CD4-positive, alpha-beta memory T cell (primary cell): ENCODE measurements around the gene TMEM240. TPM values are rescaled to one million over a fixed set of nuclear protein-coding genes. Genes with fewer than 3 reads are reported as not detected.
"Not testable (repeated sequence)": the region's sequence is repeated elsewhere in the genome, so short reads cannot be mapped to it uniquely, and the experiment has no call there.

Experiments used
- CTCF ChIA-PET: fragments of 350-600 bp; sonication (Branson Sonifier 250); formaldehyde crosslinking; loops from one replicate; lab custom pipeline; 2021; ENCODE audit warnings: inconsistent platforms; ENCODE audit not compliant: partially characterized antibody; lab: Charles Lee
- POLR2A ChIA-PET: fragments of 350-600 bp; sonication (Branson Sonifier 250); formaldehyde crosslinking; loops from one replicate; lab custom pipeline; 2021; ENCODE audit not compliant: partially characterized antibody; lab: Charles Lee
- DNase-seq, 5 donors: peaks; one replicate each; pipeline versions ENCODE4 v3.0.0 to v3.0.0-alpha.2; 2020 to 2022; ENCODE audit warnings: mixed read lengths in 1 of 5
- H3K27ac ChIP-seq: one replicate; pipeline ENCODE4 v1.7.0; 2013; ENCODE audit warnings: low read depth, low read length
- H3K27me3 ChIP-seq: 2 replicates; pipeline ENCODE4 v1.7.0; 2013; ENCODE audit warnings: mild to moderate bottlenecking, low read length, moderate library complexity; ENCODE audit not compliant: insufficient read depth
- H3K36me3 ChIP-seq: 2 replicates; pipeline ENCODE4 v1.7.0; 2013; ENCODE audit warnings: mild to moderate bottlenecking, low read length, moderate library complexity; ENCODE audit not compliant: insufficient read depth
- H3K4me1 ChIP-seq: 2 replicates; pipeline ENCODE4 v1.7.0; 2013; ENCODE audit warnings: mild to moderate bottlenecking, low read length, moderate library complexity; ENCODE audit not compliant: insufficient read depth
- H3K4me3 ChIP-seq, 2 donors: one replicate each; pipeline ENCODE4 v1.7.0; 2013; ENCODE audit warnings: low read length in 2 of 2, mild to moderate bottlenecking in 1 of 2
- H3K9me3 ChIP-seq, 2 donors: one replicate each; pipeline ENCODE4 v1.7.0; 2013; ENCODE audit warnings: low read length in 2 of 2, control low read depth in 1 of 2; ENCODE audit not compliant: control insufficient read depth in 1 of 2
- H3K27ac Mint-ChIP-seq, 7 donors: one replicate each; pipeline ENCODE4 v1.8.0; 2020 to 2021; ENCODE audit warnings: mixed read lengths in 7 of 7, mild to moderate bottlenecking in 6 of 7, inconsistent platforms in 3 of 7, moderate library complexity in 3 of 7
- H3K27me3 Mint-ChIP-seq, 2 donors: one replicate each; pipeline ENCODE4 v1.8.0; 2020 to 2021; ENCODE audit warnings: mixed read lengths in 2 of 2
- H3K36me3 Mint-ChIP-seq, 2 donors: one replicate each; pipeline ENCODE4 v1.8.0; 2020 to 2021; ENCODE audit warnings: mixed read lengths in 2 of 2, inconsistent platforms in 1 of 2, mild to moderate bottlenecking in 1 of 2
- H3K4me1 Mint-ChIP-seq, 4 donors: one replicate each; pipeline ENCODE4 v1.8.0; 2020 to 2021; ENCODE audit warnings: mixed read lengths in 4 of 4, mild to moderate bottlenecking in 1 of 4
- H3K4me3 Mint-ChIP-seq, 8 donors: one replicate each; pipeline ENCODE4 v1.8.0; 2020 to 2021; ENCODE audit warnings: mixed read lengths in 8 of 8, mild to moderate bottlenecking in 7 of 8, moderate library complexity in 6 of 8, inconsistent platforms in 3 of 8
- H3K9me3 Mint-ChIP-seq, 8 donors: one replicate each; pipeline ENCODE4 v1.8.0; 2020 to 2021; ENCODE audit warnings: mixed read lengths in 8 of 8, mild to moderate bottlenecking in 5 of 8, inconsistent platforms in 3 of 8, moderate library complexity in 1 of 8
- intact Hi-C: fragments of 100-400 bp; cut with micrococcal nuclease; formaldehyde crosslinking; loops from one replicate; pipeline ENCODE4 v1.15.1; 2023
- polyA plus RNA-seq, 2 donors: library from polyadenylated mRNA; unstranded; fragments of 300-500 nt; fragmentation: Illumina TruSeq; gene quantifications; one replicate each; pipeline ENCODE4 v1.2.3, GENCODE V29; 2021
- total RNA-seq, 2 experiments: library from RNA; stranded (reverse); gene quantifications; one replicate each; pipeline ENCODE4 v1.2.3, GENCODE V29; 2021

The TMEM240 gene
- total and polyA plus RNA-seq, 4 experiments from 2014 or later = 1.8 to 2.8 TPM; not detected in 2

GRCh38 chr1:1505801-1506200 lies 34.6 kb downstream of the TMEM240 start:
- Mint-ChIP-seq H3K4me3 (peak overlapping the region; percentile 48 to 92 (median 85)), H3K27ac (peak overlapping the region in 6 of 7 donors; percentile 68 to 95 (median 84)), H3K4me1 (peaks cover 7 to 16% (median 12%) of the 10 kb centered on the region in 4 donors)
- H3K36me3 ChIP-seq, intact Hi-C loops, H3K27me3 ChIP-seq, H3K9me3 Mint-ChIP-seq, H3K36me3 Mint-ChIP-seq, H3K4me3 ChIP-seq, DNase-seq, H3K27me3 Mint-ChIP-seq, H3K9me3 ChIP-seq, CTCF ChIA-PET, H3K27ac ChIP-seq, H3K4me1 ChIP-seq: not testable (repeated sequence)
- POLR2A ChIA-PET = interaction anchor here (1.0 kb wide), 1 partner anchor 125 kb away, joined by 3 read pairs; no protein-coding TSS in a partner anchor

- H3K9me3 ChIP-seq, H3K4me3 ChIP-seq, H3K27me3 Mint-ChIP-seq, DNase-seq, H3K36me3 Mint-ChIP-seq, H3K4me1 ChIP-seq, H3K9me3 Mint-ChIP-seq, H3K36me3 ChIP-seq, intact Hi-C loops, H3K27me3 ChIP-seq: not testable (repeated sequence)
- H3K27ac Mint-ChIP-seq = peak overlapping the region; percentile 75 to 95 (median 89)
- peaks cover 6 to 14% (median 11%) of the 10 kb centered on the region in 4 donors for H3K4me1 Mint-ChIP-seq
- peak overlapping the region; percentile 26 for H3K27ac ChIP-seq
- CTCF ChIA-PET = interaction anchor here (0.9 kb wide), 2 partner anchors 35 to 105 kb away, joined by 3 to 4 read pairs; no protein-coding TSS in a partner anchor
- POLR2A ChIA-PET = interaction anchor here (1.0 kb wide), 1 partner anchor 126 kb away, joined by 3 read pairs; no protein-coding TSS in a partner anchor
- H3K4me3 Mint-ChIP-seq = peak overlapping the region; percentile 66 to 92 (median 88)
Measured at GRCh38 chr1:1505366-1505798, 35.0 kb downstream of the TMEM240 start.

GRCh38 chr1:1504777-1505365 lies 35.6 kb downstream of the TMEM240 start:
- H3K27me3 ChIP-seq, H3K9me3 ChIP-seq, H3K27me3 Mint-ChIP-seq, H3K36me3 ChIP-seq, intact Hi-C loops, H3K36me3 Mint-ChIP-seq, H3K4me3 ChIP-seq, H3K9me3 Mint-ChIP-seq, H3K4me1 ChIP-seq: not testable (repeated sequence)
- POLR2A ChIA-PET = interaction anchor here (1.0 kb wide), 1 partner anchor 126 kb away, joined by 3 read pairs; no protein-coding TSS in a partner anchor
- peaks cover 6 to 14% (median 11%) of the 10 kb centered on the region in 4 donors for H3K4me1 Mint-ChIP-seq
- peak overlapping the region; percentile 26 for H3K27ac ChIP-seq
- H3K4me3 Mint-ChIP-seq = peak overlapping the region; percentile 66 to 92 (median 88)
- H3K27ac Mint-ChIP-seq = peak overlapping the region; percentile 75 to 95 (median 89)
- CTCF ChIA-PET = interaction anchor here (0.5 to 0.9 kb wide), 5 partner anchors 33 to 200 kb away, joined by 3 to 4 read pairs (median 3); no protein-coding TSS in a partner anchor
- DNase-seq = peak; percentile 69 to 86 (median 76)

GRCh38 chr1:1495461-1495975 lies 44.9 kb downstream of the TMEM240 start:
- H3K4me1 ChIP-seq, H3K27ac Mint-ChIP-seq, CTCF ChIA-PET, H3K4me3 Mint-ChIP-seq, H3K27me3 ChIP-seq, H3K4me1 Mint-ChIP-seq, POLR2A ChIA-PET, H3K9me3 ChIP-seq, H3K27me3 Mint-ChIP-seq, H3K27ac ChIP-seq, DNase-seq, intact Hi-C loops, H3K4me3 ChIP-seq: not testable (repeated sequence)
- peaks cover 22 to 30% of the 10 kb centered on the region in 2 donors for H3K36me3 Mint-ChIP-seq
- peaks cover 11% of the 10 kb centered on the region for H3K36me3 ChIP-seq
- peaks cover 0 to 17% (median 8%) of the 10 kb centered on the region in 8 donors for H3K9me3 Mint-ChIP-seq

- POLR2A ChIA-PET, H3K4me3 ChIP-seq, H3K27ac Mint-ChIP-seq, H3K27me3 Mint-ChIP-seq, H3K27me3 ChIP-seq, H3K27ac ChIP-seq, H3K4me1 Mint-ChIP-seq, H3K9me3 ChIP-seq, H3K4me3 Mint-ChIP-seq, intact Hi-C loops, DNase-seq, CTCF ChIA-PET, H3K4me1 ChIP-seq: not testable (repeated sequence)
- H3K36me3 ChIP-seq = peaks cover 14% of the 10 kb centered on the region
- Mint-ChIP-seq H3K36me3 (peaks cover 26 to 37% of the 10 kb centered on the region in 2 donors), H3K9me3 (peaks cover 0 to 17% (median 8%) of the 10 kb centered on the region in 8 donors)
Measured at GRCh38 chr1:1494311-1494710, 46.1 kb downstream of the TMEM240 start.

GRCh38 chr1:1491601-1492000 lies 48.8 kb downstream of the TMEM240 start:
- H3K4me1 Mint-ChIP-seq = peaks cover 0 to 1% (median 0%) of the 10 kb centered on the region in 4 donors
- CTCF ChIA-PET = no interaction called here

GRCh38 chr1:1490633-1491230 lies 49.7 kb downstream of the TMEM240 start:
- H3K9me3 Mint-ChIP-seq = peaks cover 0 to 17% (median 8%) of the 10 kb centered on the region in 8 donors
- no peaks in the 10 kb centered on the region for H3K27me3 Mint-ChIP-seq
- H3K36me3 Mint-ChIP-seq = peaks cover 33 to 42% of the 10 kb centered on the region in 2 donors
- no peak overlapping the region for H3K4me3 Mint-ChIP-seq
- Histone ChIP-seq H3K36me3 (peaks cover 19% of the 10 kb centered on the region), H3K9me3 (no peaks in the 10 kb centered on the region), H3K27me3 (no peaks in the 10 kb centered on the region), H3K4me3 (no peak overlapping the region), H3K27ac (no peak overlapping the region), H3K4me1 (no peaks in the 10 kb centered on the region)
- CTCF ChIA-PET = no interaction called here
- POLR2A ChIA-PET = no interaction called here
- peaks cover 0 to 1% (median 0%) of the 10 kb centered on the region in 4 donors for H3K4me1 Mint-ChIP-seq
- H3K27ac Mint-ChIP-seq = no peak overlapping the region
- intact Hi-C loops = no loop called here
- DNase-seq = no peak

More at GRCh38 chr1:1491601-1492000, 48.8 kb downstream of the TMEM240 start:
- H3K4me3 Mint-ChIP-seq = no peak overlapping the region
- H3K4me1 ChIP-seq = no peaks in the 10 kb centered on the region
- H3K27me3 ChIP-seq = no peaks in the 10 kb centered on the region
- intact Hi-C loops = no loop called here
- H3K27ac Mint-ChIP-seq = no peak overlapping the region
- no peaks in the 10 kb centered on the region for H3K9me3 ChIP-seq
- POLR2A ChIA-PET = no interaction called here
- H3K27ac ChIP-seq = no peak overlapping the region
- no peak overlapping the region for H3K4me3 ChIP-seq
- H3K27me3 Mint-ChIP-seq = no peaks in the 10 kb centered on the region
- peaks cover 19% of the 10 kb centered on the region for H3K36me3 ChIP-seq
- no peak for DNase-seq
- peaks cover 0 to 17% (median 8%) of the 10 kb centered on the region in 8 donors for H3K9me3 Mint-ChIP-seq
- H3K36me3 Mint-ChIP-seq = peaks cover 33 to 42% of the 10 kb centered on the region in 2 donors
